ENCODE results near the gene CD19. TPM values are rescaled to one million over a fixed set of nuclear protein-coding genes. Genes with fewer than 3 reads are reported as not detected.

The CD19 gene
- total and polyA plus RNA-seq, 2 of the 8 experiments (the other 6 are each of a cell fraction or from before 2014, with no cell fraction given): 0.57 to 0.65 TPM

DNA sequence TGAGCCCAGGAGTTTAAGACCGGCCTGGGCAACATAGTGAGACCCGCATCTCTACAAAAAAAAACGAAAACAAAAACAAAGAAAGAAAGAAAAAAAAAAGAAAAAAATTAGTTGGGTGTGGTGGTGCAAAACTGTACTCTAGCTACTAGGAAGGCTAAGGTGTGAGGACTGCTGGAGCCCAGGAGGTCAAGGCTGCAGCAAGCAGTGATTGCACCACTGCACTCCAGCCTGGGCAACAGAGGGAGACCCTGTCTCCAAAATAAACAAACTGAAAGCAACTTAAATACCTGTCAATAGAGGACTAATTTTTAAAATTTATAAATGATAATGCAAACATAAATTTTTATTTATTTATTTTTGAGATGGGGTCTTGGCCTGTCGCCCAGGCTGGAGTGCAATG, 36.2 kb upstream of the CD19 start:
- Histone ChIP-seq H3K27me3 (replicated peaks in 1 of 4; ENCODE audit: control insufficient read depth in 3 of 4, extremely low read depth in 1 of 4, insufficient read depth in 3 of 4, low read length in 3 of 4) (no peaks in the 10 kb centered on the region), H3K18ac (ENCODE audit: extremely low read depth, low read length) (no peak overlapping the region), H2AFZ (ENCODE audit: low read length) (no peak overlapping the region), H3K36me3 (ENCODE audit: control insufficient read depth in 2 of 4, insufficient read depth in 4 of 4, low read length in 3 of 4) (no peaks in the 10 kb centered on the region), H4K5ac (ENCODE audit: insufficient read length, low read depth, low read length) (no peak overlapping the region), H3K23me2 (ENCODE audit: low read depth, low read length) (no peaks in the 10 kb centered on the region), H4K91ac (replicated peaks; ENCODE audit: insufficient read length, low read length) (no peak overlapping the region), H3K9me3 (ENCODE audit: insufficient read depth in 2 of 2, low read depth in 1 of 2, low read length in 1 of 2) (no peaks in the 10 kb centered on the region), H3K79me2 (ENCODE audit: control insufficient read depth in 1 of 2, insufficient read depth in 2 of 2, low read length in 2 of 2) (no peaks in the 10 kb centered on the region), H2BK20ac (ENCODE audit: low read length) (no peak overlapping the region), H4K20me1 (replicated peaks in 1 of 2; ENCODE audit: control insufficient read depth in 1 of 2, insufficient read depth in 2 of 2, low read length in 2 of 2) (peaks cover 0 to 2% of the 10 kb centered on the region in 2 experiments), H4K8ac (ENCODE audit: extremely low read depth, insufficient read depth, low read length) (no peak overlapping the region), H3K4me1 (replicated peaks in 1 of 4; ENCODE audit: control insufficient read depth in 3 of 4, insufficient read depth in 4 of 4, low read length in 3 of 4) (no peaks in the 10 kb centered on the region; a peak in 1 of 7 replicates), H3K27ac (ENCODE audit: low read depth, low read length) (no peak overlapping the region), H2BK5ac (ENCODE audit: low read depth, low read length) (no peak overlapping the region), H2BK120ac (replicated peaks; ENCODE audit: low read depth, low read length) (no peak overlapping the region), H3K23ac (ENCODE audit: insufficient read length) (no peak overlapping the region), H3K4me2 (ENCODE audit: insufficient read depth in 1 of 2, low read depth in 2 of 2, low read length in 2 of 2) (no peak overlapping the region), H3K79me1 (ENCODE audit: low read depth, low read length) (no peaks in the 10 kb centered on the region), H3K4ac (replicated peaks; ENCODE audit: insufficient read length, low read depth, low read length) (no peak overlapping the region), H3K9ac (replicated peaks in 1 of 4; ENCODE audit: extremely low read depth in 1 of 4, low read depth in 3 of 4, low read length in 3 of 4) (no peak overlapping the region), H3K56ac (replicated peaks; ENCODE audit: insufficient read length, low read depth, low read length) (no peak overlapping the region), H3K14ac (ENCODE audit: insufficient read length) (no peak overlapping the region), H2AK5ac (ENCODE audit: low read depth, low read length) (no peak overlapping the region), H2BK15ac (ENCODE audit: low read length) (no peak overlapping the region), H2BK12ac (ENCODE audit: low read depth, low read length) (no peak overlapping the region), H3K4me3 (ENCODE audit: extremely low read depth in 1 of 4, insufficient read depth in 2 of 4, low read depth in 3 of 4, low read length in 4 of 4) (no peak overlapping the region)
- ChIA-PET POLR2A (ENCODE audit: partially characterized antibody) (interaction anchor here (0.6 to 1.5 kb wide), 5 partner anchors 9 to 28 kb away, joined by 3 to 4 read pairs (median 3); no protein-coding TSS in a partner anchor), CTCF (ENCODE audit: partially characterized antibody) (interaction anchor here (1.0 to 2.1 kb wide), 2 partner anchors 11 to 19 kb away, joined by 5 to 8 read pairs; no protein-coding TSS in a partner anchor)
- FAIRE-seq: no peak
- 81% methylated on average over 2 of the region's 4 CpGs; no CpG with 5 or more reads in 1 of the 2 experiments for WGBS, 2 experiments (ENCODE audit: extremely low coverage in 1 of 2, insufficient coverage in 1 of 2, insufficient read length in 1 of 2, insufficient replicate concordance in 2 of 2, low coverage in 1 of 2, low lambda C conversion rate in 2 of 2, missing lambda C conversion rate in 1 of 2)
- no peak for DNase-seq (ENCODE audit: low read depth in 1 of 2, low spot score in 2 of 2)
- TF ChIP-seq YY1 (IDR thresholded peaks at IDR 0.05; ENCODE audit: low read depth, low read length): no peak
- no peak for TF ChIP-seq HDAC6 (IDR thresholded peaks at IDR 0.05; ENCODE audit: low read depth, low read length)
- no peak for TF ChIP-seq SP4 (IDR thresholded peaks at IDR 0.05; ENCODE audit: low read length)
- no peak for TF ChIP-seq ZNF274 (IDR thresholded peaks at IDR 0.05; ENCODE audit: borderline replicate concordance, extremely low read depth, low read length)
- no peak for TF ChIP-seq RNF2 (IDR thresholded peaks at IDR 0.05; ENCODE audit: borderline replicate concordance, low read depth, low read length, missing control alignments, poor library complexity, severe bottlenecking)
- no peak for TF ChIP-seq NANOG (IDR thresholded peaks at IDR 0.05; ENCODE audit: insufficient read depth, low read depth, low read length, poor library complexity, severe bottlenecking)
- TF ChIP-seq KDM4A (IDR thresholded peaks at IDR 0.05; ENCODE audit: low read depth, low read length, severe bottlenecking): no peak
- TF ChIP-seq CTCF (IDR thresholded peaks at IDR 0.05; ENCODE audit: control extremely low read depth in 1 of 3, insufficient read depth in 1 of 3, low read depth in 1 of 3, low read length in 3 of 3): no peak
- TF ChIP-seq MAX (IDR thresholded peaks at IDR 0.05): no peak
- no peak for TF ChIP-seq KDM1A (IDR thresholded peaks at IDR 0.05; ENCODE audit: borderline replicate concordance, low read length)
- TF ChIP-seq TCF12 (IDR thresholded peaks at IDR 0.05; ENCODE audit: low read depth, low read length): no peak

Measured in H1 (cell line).